Mesenchymal stem cell (in vitro differentiated cells and primary cell): ENCODE data around the gene HOXC11.

Experiments
- DNase-seq: peaks from one replicate; pipeline ENCODE4 v3.0.0-alpha.2; 2013
- H2AFZ ChIP-seq: one replicate; pipeline ENCODE4 v1.6.1; 2013; ENCODE audit warnings: low read depth, mild to moderate bottlenecking, control low read depth, inconsistent platforms, low read length, moderate library complexity
- H2AK5ac ChIP-seq: 2 replicates; pipeline ENCODE4 v1.6.1; 2013; ENCODE audit warnings: low read length, moderate library complexity, mild to moderate bottlenecking, inconsistent platforms; ENCODE audit not compliant: severe bottlenecking
- H2BK120ac ChIP-seq: one replicate; pipeline ENCODE4 v1.6.1; 2013; ENCODE audit warnings: low read depth, mild to moderate bottlenecking, inconsistent platforms, low read length, moderate library complexity
- H2BK12ac ChIP-seq, 2 experiments: one replicate each; pipeline ENCODE4 v1.6.1; 2013; ENCODE audit warnings: inconsistent platforms in 2 of 2, low read length in 2 of 2, mild to moderate bottlenecking in 2 of 2, moderate library complexity in 2 of 2, control low read depth in 1 of 2
- H2BK15ac ChIP-seq: one replicate; pipeline ENCODE4 v1.6.1; 2013; ENCODE audit warnings: mild to moderate bottlenecking, low read depth, inconsistent platforms; ENCODE audit not compliant: poor library complexity, severe bottlenecking
- H2BK5ac ChIP-seq: 2 replicates; pipeline ENCODE4 v1.6.1; 2013; ENCODE audit warnings: low read depth, mild to moderate bottlenecking, low read length, control low read depth, inconsistent platforms; ENCODE audit not compliant: poor library complexity, severe bottlenecking
- H3K14ac ChIP-seq, 2 experiments: one replicate each; pipeline ENCODE4 v1.6.1; 2013; ENCODE audit warnings: inconsistent platforms in 2 of 2, low read length in 2 of 2, control low read depth in 1 of 2, mild to moderate bottlenecking in 1 of 2, moderate library complexity in 1 of 2
- H3K18ac ChIP-seq, 2 experiments: one replicate each; pipeline ENCODE4 v1.6.1; 2013; ENCODE audit warnings: inconsistent platforms in 2 of 2, low read length in 2 of 2, control low read depth in 1 of 2, low read depth in 1 of 2, mild to moderate bottlenecking in 1 of 2
- H3K23ac ChIP-seq, 2 experiments: one replicate each; pipeline ENCODE4 v1.6.1; 2013; ENCODE audit warnings: inconsistent platforms in 2 of 2, low read length in 2 of 2, mild to moderate bottlenecking in 2 of 2, moderate library complexity in 2 of 2, control low read depth in 1 of 2
- H3K27ac ChIP-seq: 2 replicates; pipeline ENCODE4 v1.5.1; 2013; ENCODE audit warnings: mild to moderate bottlenecking, moderate library complexity, low read length, control low read depth, inconsistent platforms; ENCODE audit not compliant: poor library complexity, severe bottlenecking
- H3K27me3 ChIP-seq, 2 experiments: 2 replicates each; pipeline versions ENCODE4 v1.6.1 to v1.7.0; 2013; ENCODE audit warnings: low read length in 2 of 2, mild to moderate bottlenecking in 2 of 2, moderate library complexity in 2 of 2, control low read depth in 1 of 2, inconsistent platforms in 1 of 2; ENCODE audit not compliant: control insufficient read depth in 1 of 2, insufficient read depth in 1 of 2
- H3K36me3 ChIP-seq, 2 experiments: 2 replicates each; pipeline versions ENCODE4 v1.6.1 to v1.7.0; 2013; ENCODE audit warnings: low read length in 2 of 2, control low read depth in 1 of 2, inconsistent platforms in 1 of 2, low read depth in 1 of 2, mild to moderate bottlenecking in 1 of 2; ENCODE audit not compliant: insufficient read depth in 2 of 2, control insufficient read depth in 1 of 2
- H3K4ac ChIP-seq, 2 experiments: one replicate each; pipeline ENCODE4 v1.6.1; 2013; ENCODE audit warnings: inconsistent platforms in 2 of 2, low read length in 2 of 2, mild to moderate bottlenecking in 2 of 2, moderate library complexity in 2 of 2, control low read depth in 1 of 2, low read depth in 1 of 2
- H3K4me1 ChIP-seq: 2 replicates; pipeline ENCODE4 v1.6.1; 2013; ENCODE audit warnings: low read depth, low read length, control low read depth; ENCODE audit not compliant: control insufficient read depth, insufficient read depth
- H3K4me2 ChIP-seq: 2 replicates; pipeline ENCODE4 v1.6.1; 2013; ENCODE audit warnings: low read length, mild to moderate bottlenecking, inconsistent platforms; ENCODE audit not compliant: poor library complexity, severe bottlenecking
- H3K4me3 ChIP-seq, 2 experiments: 2 replicates each; pipeline versions ENCODE4 v1.5.1 to v1.7.0; 2013; ENCODE audit warnings: low read length in 2 of 2, mild to moderate bottlenecking in 2 of 2, control low read depth in 1 of 2, low read depth in 1 of 2; ENCODE audit not compliant: insufficient read depth in 1 of 2
- H3K79me1 ChIP-seq: replicated peaks from 2 replicates; pipeline ENCODE4 v1.6.1; 2013; ENCODE audit warnings: mild to moderate bottlenecking, control low read depth, low read length, inconsistent platforms; ENCODE audit not compliant: poor library complexity, severe bottlenecking
- H3K9ac ChIP-seq: 2 replicates; pipeline ENCODE4 v1.7.0; 2013; ENCODE audit warnings: mild to moderate bottlenecking, low read length, moderate library complexity
- H3K9me3 ChIP-seq: 2 replicates; pipeline ENCODE4 v1.7.0; 2013; ENCODE audit warnings: mild to moderate bottlenecking, low read length; ENCODE audit not compliant: control insufficient read depth
- H4K8ac ChIP-seq: one replicate; pipeline ENCODE4 v1.6.1; 2013; ENCODE audit warnings: inconsistent platforms, mild to moderate bottlenecking, low read length, moderate library complexity
- H4K91ac ChIP-seq: one replicate; pipeline ENCODE4 v1.6.1; 2013; ENCODE audit warnings: mild to moderate bottlenecking, low read length, inconsistent platforms
- WGBS: methylation state at CpG from one replicate; pipeline ENCODE4 v1.1.7; 2013; ENCODE audit warnings: mixed read lengths; 5-methylcytosine and 5-hydroxymethylcytosine counted together

Gene HOXC11

DNA sequence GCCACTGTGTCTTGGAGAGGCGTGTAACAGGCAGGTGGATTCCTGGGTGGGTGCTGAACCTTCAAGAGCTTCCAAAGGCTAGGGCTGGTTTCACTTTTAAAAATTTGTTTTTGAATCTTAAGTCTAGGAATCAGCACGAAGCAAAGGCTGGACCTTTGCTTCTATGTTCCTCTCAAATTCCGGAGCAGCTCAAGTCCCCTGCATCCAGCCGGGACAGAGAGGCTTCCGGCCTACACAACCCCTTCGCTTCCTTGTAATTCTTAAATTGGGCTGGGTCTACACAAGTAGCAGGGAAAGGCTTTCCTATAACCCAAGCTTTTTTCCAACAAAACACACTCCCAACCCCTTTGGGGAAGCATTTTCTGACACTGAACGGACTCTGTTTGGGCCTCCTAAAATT lies 9.9 kb upstream of the HOXC11 start:
- WGBS: 34% methylated on average over 7 of the region's 7 CpGs

DNA sequence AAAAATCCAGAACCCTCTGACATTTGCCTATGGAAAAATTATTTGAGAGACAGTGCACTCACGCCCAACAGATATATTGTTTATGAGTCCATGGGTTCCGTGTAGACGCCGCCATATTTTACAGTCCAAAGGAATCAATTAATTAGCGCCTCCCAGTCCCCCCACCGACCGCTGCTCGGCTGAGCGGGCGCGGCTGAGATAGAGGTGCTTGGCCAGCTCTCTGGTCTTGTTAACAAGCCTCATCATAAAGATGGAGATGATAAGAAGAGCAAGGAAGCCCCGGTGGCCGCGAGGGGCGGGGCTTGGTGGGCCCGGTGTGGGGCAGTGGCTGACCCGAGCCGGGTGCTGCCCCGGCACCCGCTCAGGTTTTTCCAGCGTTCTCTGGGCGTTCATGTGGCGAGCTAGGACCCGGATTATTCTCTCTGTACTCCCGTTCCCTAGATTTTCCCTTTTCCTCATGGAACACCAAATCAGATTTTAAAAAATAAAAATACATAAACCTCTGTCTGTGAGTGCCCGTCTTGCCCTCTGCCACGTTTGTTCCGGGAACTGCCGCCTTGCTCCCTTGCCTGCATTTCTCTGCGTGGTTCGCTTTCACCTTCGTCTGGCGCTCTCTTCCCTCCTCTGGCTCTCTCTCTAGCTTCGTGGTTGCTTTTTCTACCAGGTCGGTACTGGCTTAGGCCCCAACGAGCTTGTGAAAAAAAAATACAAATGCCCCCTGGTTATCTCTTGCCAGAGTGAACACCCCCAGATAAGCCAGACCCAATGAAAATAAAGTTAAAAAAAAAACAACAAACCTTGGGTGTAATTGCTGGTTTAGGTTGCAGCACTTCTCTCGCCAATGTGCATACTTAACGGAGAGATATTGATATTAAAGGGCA lies 9.3 kb upstream of the HOXC11 start:
- no peaks in the 10 kb centered on the region for H3K79me1 ChIP-seq
- H4K8ac ChIP-seq: no peak overlapping the region
- H2AK5ac ChIP-seq: no peak overlapping the region
- H2BK15ac ChIP-seq: no peak overlapping the region
- peak overlapping the region in 1 of 2 experiments; percentile 24 for H3K23ac ChIP-seq
- no peak overlapping the region for H2BK5ac ChIP-seq
- WGBS: 12% methylated on average over 37 of the region's 38 CpGs
- no peak overlapping the region for H3K18ac ChIP-seq
- no peak overlapping the region for H3K4me2 ChIP-seq
- peaks cover 10% of the 10 kb centered on the region for H3K9me3 ChIP-seq
- no peak overlapping the region for H4K91ac ChIP-seq
- H3K36me3 ChIP-seq: no peaks in the 10 kb centered on the region
- H2BK120ac ChIP-seq: no peak overlapping the region
- H3K27ac ChIP-seq: no peak overlapping the region
- H3K4ac ChIP-seq: no peak overlapping the region
- no peak overlapping the region for H2AFZ ChIP-seq
- no peak overlapping the region for H3K14ac ChIP-seq
- peaks cover 19% of the 10 kb centered on the region for H3K4me1 ChIP-seq
- H3K27me3 ChIP-seq: peaks cover 100% of the 10 kb centered on the region in 2 experiments
- H2BK12ac ChIP-seq: no peak overlapping the region
- no peak overlapping the region for H3K4me3 ChIP-seq
- no peak overlapping the region for H3K9ac ChIP-seq
- DNase-seq: no peak

More for the DNA sequence above, 9.9 kb upstream of the HOXC11 start:
- Histone ChIP-seq H2BK12ac (no peak overlapping the region), H2AK5ac (no peak overlapping the region), H3K36me3 (no peaks in the 10 kb centered on the region), H2BK5ac (no peak overlapping the region), H3K4me3 (no peak overlapping the region), H3K4ac (no peak overlapping the region), H4K91ac (no peak overlapping the region), H3K9me3 (peaks cover 15% of the 10 kb centered on the region), H3K27ac (no peak overlapping the region), H3K4me1 (peaks cover 19% of the 10 kb centered on the region), H3K18ac (no peak overlapping the region), H3K27me3 (peaks cover 100% of the 10 kb centered on the region in 2 experiments), H3K23ac (no peak overlapping the region), H3K14ac (no peak overlapping the region), H4K8ac (no peak overlapping the region), H2BK15ac (no peak overlapping the region), H3K9ac (no peak overlapping the region), H2BK120ac (no peak overlapping the region), H3K79me1 (no peaks in the 10 kb centered on the region), H2AFZ (no peak overlapping the region), H3K4me2 (no peak overlapping the region)
- no peak for DNase-seq

DNA sequence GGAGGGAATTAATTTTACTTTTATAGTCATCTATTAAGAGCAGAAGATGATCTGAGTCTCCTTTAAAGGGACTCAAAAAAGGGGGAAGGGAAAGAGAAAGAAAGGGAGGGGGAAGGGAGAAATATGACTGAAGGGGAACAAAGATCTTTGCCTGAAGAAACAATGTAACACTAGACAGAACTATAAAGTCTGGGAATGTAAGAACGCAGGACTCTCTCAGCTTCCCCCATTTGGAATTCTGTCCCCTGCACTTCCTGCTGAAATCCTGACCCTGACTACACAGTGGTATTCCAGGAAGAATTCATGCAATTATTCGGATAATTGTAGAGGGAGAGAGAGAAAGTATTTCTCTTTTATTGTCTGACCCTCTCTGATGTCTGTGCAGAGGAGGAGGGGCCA lies 8.6 kb upstream of the HOXC11 start:
- Histone ChIP-seq H3K27me3 (peaks cover 100% of the 10 kb centered on the region in 2 experiments), H2BK12ac (no peak overlapping the region), H2BK120ac (no peak overlapping the region), H2BK5ac (no peak overlapping the region), H3K4me3 (no peak overlapping the region), H3K79me1 (no peaks in the 10 kb centered on the region), H3K9ac (no peak overlapping the region), H2AFZ (no peak overlapping the region), H4K8ac (no peak overlapping the region), H3K4me1 (peaks cover 19% of the 10 kb centered on the region), H3K18ac (no peak overlapping the region), H4K91ac (no peak overlapping the region), H3K14ac (no peak overlapping the region), H3K4ac (no peak overlapping the region), H3K36me3 (no peaks in the 10 kb centered on the region), H3K27ac (no peak overlapping the region), H3K9me3 (peaks cover 10% of the 10 kb centered on the region), H2AK5ac (no peak overlapping the region), H2BK15ac (no peak overlapping the region), H3K4me2 (no peak overlapping the region), H3K23ac (no peak overlapping the region)
- WGBS: 0% methylated on average over 1 of the region's 2 CpGs
- DNase-seq: no peak

GRCh38 chr12:53965281-53966084 lies 7.4 kb upstream of the HOXC11 start:
- Histone ChIP-seq H2AFZ (no peak overlapping the region), H2BK120ac (no peak overlapping the region), H3K14ac (no peak overlapping the region), H3K79me1 (no peaks in the 10 kb centered on the region), H3K27me3 (peaks cover 100% of the 10 kb centered on the region in 2 experiments), H3K36me3 (no peaks in the 10 kb centered on the region), H3K27ac (no peak overlapping the region), H3K18ac (no peak overlapping the region), H3K23ac (no peak overlapping the region), H3K4me3 (peak overlapping the region in 1 of 2 experiments; percentile 59), H3K9me3 (peaks cover under 1% of the 10 kb centered on the region), H4K8ac (no peak overlapping the region), H3K4me2 (no peak overlapping the region), H2BK15ac (no peak overlapping the region), H2BK5ac (no peak overlapping the region), H4K91ac (no peak overlapping the region), H2AK5ac (no peak overlapping the region), H2BK12ac (no peak overlapping the region), H3K4ac (no peak overlapping the region), H3K4me1 (peaks cover 19% of the 10 kb centered on the region), H3K9ac (peak overlapping the region; percentile 46)
- DNase-seq: no peak
- WGBS: under 1% methylated on average over 18 of the region's 18 CpGs
